Body of pancreas (tissue), 4 donors: Measurements from ENCODE around the gene ZNF335.

Source experiments
- CTCF ChIP-seq, 7 experiments: fragments of 450-650 bp in 4 of 7; fragments of 200-600 bp in 3 of 7; sonication (generic) in 3 of 7; IDR thresholded peaks; one replicate each; pipeline ENCODE4 v1.5.1; 2016 to 2019; ENCODE audit warnings: antibody characterized with exemption in 7 of 7
- POLR2A ChIP-seq, 3 donors: fragments of 450-650 bp; IDR thresholded peaks; one replicate each; pipeline ENCODE4 v1.6.1; 2016; ENCODE audit warnings: antibody characterized with exemption in 3 of 3, mild to moderate bottlenecking in 2 of 3

DNA sequence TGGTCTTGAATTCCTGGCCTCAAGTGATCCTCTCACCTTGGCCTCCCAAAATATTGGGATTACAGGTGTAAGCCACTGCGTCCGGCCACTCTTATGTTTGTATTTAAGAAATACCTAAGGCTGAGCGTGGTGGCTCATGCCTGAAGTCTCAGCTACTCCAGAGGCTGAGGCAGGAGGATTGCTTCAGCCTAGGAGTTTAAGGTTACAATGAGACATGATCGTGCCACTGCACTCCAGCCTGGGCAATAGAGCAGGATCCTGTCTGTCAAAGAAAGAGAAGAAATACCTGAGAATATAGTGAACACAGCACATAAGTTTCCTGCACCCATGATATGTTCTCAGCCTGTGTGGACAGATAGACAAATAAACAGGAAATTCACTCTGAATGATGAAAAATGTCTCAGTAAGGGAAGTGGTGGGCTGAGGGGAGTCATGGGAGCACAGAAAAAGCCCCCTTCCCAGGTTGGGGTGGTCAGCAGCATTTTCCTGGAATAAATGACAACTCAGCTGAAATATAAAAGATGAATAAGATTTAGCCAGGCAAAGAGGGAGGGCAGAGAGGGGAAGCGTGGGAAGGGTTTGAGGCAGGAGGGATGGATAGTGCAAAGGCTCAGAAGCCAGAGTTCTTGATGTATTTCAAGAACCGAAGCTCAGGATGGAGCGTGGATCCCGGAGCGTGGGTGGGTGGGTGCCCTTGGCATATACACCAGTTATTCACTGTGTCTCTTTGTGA is 22.9 kb upstream of the ZNF335 start:
- no peak for TF ChIP-seq CTCF (IDR thresholded peaks at IDR 0.05)
- no peak for TF ChIP-seq POLR2A (IDR thresholded peaks at IDR 0.05)
